H1 (cell line): ENCODE measurements around the gene CNOT1. TPM values are rescaled to one million over a fixed set of nuclear protein-coding genes. Genes with fewer than 3 reads are reported as not detected.

ENCODE experiments used
- CTCF ChIA-PET: fragments of 300-600 bp; sonication (Branson Sonifier 250); formaldehyde crosslinking; loops from one replicate; lab custom pipeline; 2021; ENCODE audit not compliant: partially characterized antibody; lab: Charles Lee
- POLR2A ChIA-PET: fragments of 300-600 bp; sonication (Branson Sonifier 250); formaldehyde crosslinking; loops from one replicate; lab custom pipeline; 2021; ENCODE audit warnings: inconsistent platforms; ENCODE audit not compliant: partially characterized antibody; lab: Charles Lee
- DNase-seq, 2 experiments: peaks; one replicate each; pipeline versions ENCODE4 v3.0.0 to v3.0.0-alpha.2; 2010 to 2022; ENCODE audit warnings: low spot score in 2 of 2, low read depth in 1 of 2, mixed read lengths in 1 of 2
- FAIRE-seq: peaks from 2 replicates; lab custom pipeline; 2011; peaks lifted over from hg19 to GRCh38; lab: Jason Lieb, UNC
- H2AFZ ChIP-seq: 2 replicates; pipeline ENCODE4 v1.8.1; 2012; ENCODE audit warnings: low read length, inconsistent platforms
- H2AK5ac ChIP-seq: 2 replicates; pipeline ENCODE4 v1.6.1; 2013; ENCODE audit warnings: low read depth, low read length
- H2BK120ac ChIP-seq: replicated peaks from 2 replicates; pipeline ENCODE3; 2013; ENCODE audit warnings: low read depth, low read length, inconsistent platforms
- H2BK12ac ChIP-seq: 2 replicates; pipeline ENCODE4 v1.6.1; 2013; ENCODE audit warnings: low read depth, low read length
- H2BK15ac ChIP-seq: 2 replicates; pipeline ENCODE4 v1.6.1; 2013; ENCODE audit warnings: low read length
- H2BK20ac ChIP-seq: 2 replicates; pipeline ENCODE4 v1.6.1; 2013; ENCODE audit warnings: low read length
- H2BK5ac ChIP-seq: 2 replicates; pipeline ENCODE4 v1.6.1; 2013; ENCODE audit warnings: low read depth, low read length
- H3K14ac ChIP-seq: 2 replicates; pipeline ENCODE4 v1.6.1; 2013; ENCODE audit warnings: inconsistent platforms; ENCODE audit not compliant: insufficient read length
- H3K18ac ChIP-seq: 2 replicates; pipeline ENCODE4 v1.6.1; 2013; ENCODE audit warnings: low read length; ENCODE audit errors: extremely low read depth
- H3K23ac ChIP-seq: 2 replicates; pipeline ENCODE4 v1.6.1; 2013; ENCODE audit warnings: inconsistent platforms; ENCODE audit not compliant: insufficient read length
- H3K23me2 ChIP-seq: 2 replicates; pipeline ENCODE4 v1.6.1; 2013; ENCODE audit warnings: low read depth, low read length
- H3K27ac ChIP-seq: 2 replicates; pipeline ENCODE4 v1.6.1; 2011; ENCODE audit warnings: low read depth, low read length, inconsistent platforms
- H3K27me3 ChIP-seq, 4 experiments: replicated peaks in 1 of 4; 1 replicate in 1 of 4; 2 replicates in 3 of 4; pipeline versions ENCODE4 v1.6.1 to v1.8.1; 2011 to 2013; ENCODE audit warnings: low read length in 3 of 4, mild to moderate bottlenecking in 3 of 4, inconsistent platforms in 2 of 4, mixed read lengths in 2 of 4, moderate library complexity in 1 of 4; ENCODE audit not compliant: control insufficient read depth in 3 of 4, insufficient read depth in 3 of 4; ENCODE audit errors: extremely low read depth in 1 of 4
- H3K36me3 ChIP-seq, 4 experiments: 2 replicates each; pipeline versions ENCODE4 v1.6.1 to v1.8.1; 2011 to 2013; ENCODE audit warnings: mild to moderate bottlenecking in 4 of 4, low read length in 3 of 4, moderate library complexity in 2 of 4, control low read depth in 1 of 4, inconsistent platforms in 1 of 4; ENCODE audit not compliant: insufficient read depth in 4 of 4, control insufficient read depth in 2 of 4
- H3K4ac ChIP-seq: replicated peaks from 2 replicates; pipeline ENCODE3; 2013; ENCODE audit warnings: low read length, low read depth, mixed read lengths, inconsistent platforms; ENCODE audit not compliant: insufficient read length
- H3K4me1 ChIP-seq, 4 experiments: replicated peaks in 1 of 4; 1 replicate in 1 of 4; 2 replicates in 3 of 4; pipeline versions ENCODE4 v1.6.1 to v1.8.1; 2011 to 2013; ENCODE audit warnings: low read length in 3 of 4, inconsistent platforms in 2 of 4, mixed read lengths in 1 of 4; ENCODE audit not compliant: insufficient read depth in 4 of 4, control insufficient read depth in 3 of 4
- H3K4me2 ChIP-seq, 2 experiments: 2 replicates each; pipeline versions ENCODE4 v1.6.1 to v1.8.1; 2011 to 2013; ENCODE audit warnings: low read depth in 2 of 2, low read length in 2 of 2, control low read depth in 1 of 2, inconsistent platforms in 1 of 2, mild to moderate bottlenecking in 1 of 2; ENCODE audit not compliant: insufficient read depth in 1 of 2
- H3K4me3 ChIP-seq, 4 experiments: fragments of 200-600, 300-600 bp in 1 of 4; sonication (generic), shearing (Covaris generic), sonication (Bioruptor Twin) in 1 of 4; 2 replicates each; pipeline versions ENCODE4 v1.5.1 to v1.8.1; 2011 to 2016; ENCODE audit warnings: low read length in 4 of 4, low read depth in 3 of 4, control low read depth in 2 of 4, inconsistent platforms in 2 of 4, mild to moderate bottlenecking in 2 of 4, mixed read lengths in 1 of 4, moderate library complexity in 1 of 4; ENCODE audit not compliant: insufficient read depth in 2 of 4; ENCODE audit errors: extremely low read depth in 1 of 4
- H3K56ac ChIP-seq: replicated peaks from 2 replicates; pipeline ENCODE3; 2013; ENCODE audit warnings: low read depth, mild to moderate bottlenecking, mixed read lengths, low read length, inconsistent platforms; ENCODE audit not compliant: insufficient read length
- H3K79me1 ChIP-seq: 2 replicates; pipeline ENCODE4 v1.6.1; 2013; ENCODE audit warnings: low read depth, low read length, control low read depth
- H3K79me2 ChIP-seq, 2 experiments: 2 replicates each; pipeline versions ENCODE4 v1.6.1 to v1.8.1; 2012 to 2013; ENCODE audit warnings: low read length in 2 of 2, mild to moderate bottlenecking in 2 of 2, inconsistent platforms in 1 of 2; ENCODE audit not compliant: insufficient read depth in 2 of 2, control insufficient read depth in 1 of 2
- H3K9ac ChIP-seq, 4 experiments: replicated peaks in 1 of 4; 1 replicate in 1 of 4; 2 replicates in 3 of 4; pipeline versions ENCODE4 v1.6.1 to v1.8.1; 2011 to 2013; ENCODE audit warnings: low read depth in 3 of 4, low read length in 3 of 4, control low read depth in 2 of 4, mild to moderate bottlenecking in 2 of 4, moderate library complexity in 2 of 4, inconsistent platforms in 1 of 4; ENCODE audit errors: extremely low read depth in 1 of 4
- H3K9me3 ChIP-seq, 2 experiments: 2 replicates each; pipeline versions ENCODE4 v1.6.1 to v1.8.1; 2012 to 2013; ENCODE audit warnings: mild to moderate bottlenecking in 2 of 2, moderate library complexity in 2 of 2, control low read depth in 1 of 2, inconsistent platforms in 1 of 2, low read depth in 1 of 2, low read length in 1 of 2, mixed read lengths in 1 of 2; ENCODE audit not compliant: insufficient read depth in 2 of 2
- H4K20me1 ChIP-seq, 2 experiments: replicated peaks in 1 of 2; 2 replicates each; pipeline versions ENCODE3 to v1.8.1; 2011 to 2013; ENCODE audit warnings: inconsistent platforms in 2 of 2, low read length in 2 of 2, mild to moderate bottlenecking in 1 of 2; ENCODE audit not compliant: insufficient read depth in 2 of 2, control insufficient read depth in 1 of 2
- H4K5ac ChIP-seq: 2 replicates; pipeline ENCODE4 v1.6.1; 2013; ENCODE audit warnings: low read length, low read depth, mixed read lengths, inconsistent platforms; ENCODE audit not compliant: insufficient read length
- H4K8ac ChIP-seq: 2 replicates; pipeline ENCODE4 v1.8.0; 2013; ENCODE audit warnings: mild to moderate bottlenecking, moderate library complexity, low read length, inconsistent platforms; ENCODE audit not compliant: insufficient read depth; ENCODE audit errors: extremely low read depth
- H4K91ac ChIP-seq: replicated peaks from 2 replicates; pipeline ENCODE3; 2013; ENCODE audit warnings: low read length, mixed read lengths, inconsistent platforms; ENCODE audit not compliant: insufficient read length
- BCL11A ChIP-seq, 2 experiments: IDR thresholded peaks; one replicate each; pipeline ENCODE4 v1.6.1; 2011; ENCODE audit warnings: low read depth in 2 of 2, low read length in 2 of 2, mild to moderate bottlenecking in 2 of 2
- CTBP2 ChIP-seq: IDR thresholded peaks from 2 replicates; pipeline ENCODE4 v1.7.0; 2011; ENCODE audit warnings: borderline replicate concordance, mild to moderate bottlenecking, moderate library complexity, mixed read lengths, low read length; ENCODE audit not compliant: insufficient read depth, insufficient read length
- EP300 ChIP-seq, 2 experiments: IDR thresholded peaks; 1 replicate in 1 of 2; 2 replicates in 1 of 2; pipeline ENCODE4 v1.6.1; 2011 to 2012; ENCODE audit warnings: low read depth in 2 of 2, low read length in 2 of 2, mild to moderate bottlenecking in 2 of 2, borderline replicate concordance in 1 of 2, inconsistent platforms in 1 of 2, moderate library complexity in 1 of 2
- EZH2 ChIP-seq: fragments of 200-600 bp; sonication (generic); IDR thresholded peaks from 2 replicates; pipeline ENCODE4 v1.7.1; 2012; ENCODE audit warnings: low read depth, mild to moderate bottlenecking, moderate library complexity, low read length, inconsistent platforms; ENCODE audit not compliant: severe bottlenecking
- FOSL1 ChIP-seq: IDR thresholded peaks from 2 replicates; pipeline ENCODE4 v1.6.1; 2011; ENCODE audit warnings: mild to moderate bottlenecking, low read depth, low read length, moderate library complexity; ENCODE audit not compliant: insufficient read depth
- KDM4A ChIP-seq: IDR thresholded peaks from one replicate; pipeline ENCODE4 v1.7.1; 2012; ENCODE audit warnings: low read depth, mild to moderate bottlenecking, moderate library complexity, low read length, inconsistent platforms; ENCODE audit not compliant: severe bottlenecking
- MAFK ChIP-seq: IDR thresholded peaks from 2 replicates; pipeline ENCODE4 v1.6.1; 2012; ENCODE audit warnings: low read depth, mild to moderate bottlenecking, improper control_type of control experiment, low read length
- POLR2AphosphoS5 ChIP-seq: IDR thresholded peaks from 2 replicates; pipeline ENCODE4 v1.6.1; 2011; ENCODE audit warnings: low read depth, low read length
- RFX5 ChIP-seq: IDR thresholded peaks from 2 replicates; pipeline ENCODE4 v1.6.1; 2011; ENCODE audit warnings: low read depth, low read length, improper control_type of control experiment, borderline replicate concordance
- SP1 ChIP-seq: IDR thresholded peaks from 2 replicates; pipeline ENCODE4 v1.6.1; 2011; ENCODE audit warnings: low read depth, low read length
- TAF7 ChIP-seq: optimal IDR thresholded peaks from 2 replicates; pipeline ENCODE3; 2011; ENCODE audit warnings: low read depth, mild to moderate bottlenecking, inconsistent platforms, low read length, moderate library complexity, borderline replicate concordance
- TCF12 ChIP-seq: IDR thresholded peaks from 2 replicates; pipeline ENCODE4 v1.6.1; 2011; ENCODE audit warnings: low read depth, mild to moderate bottlenecking, low read length
- WGBS, 2 experiments: shearing (Covaris generic) in 1 of 2; methylation state at CpG; one replicate each; pipeline versions ENCODE4 v1.1.6 to v1.1.7; 2013 to 2015; ENCODE audit warnings: low lambda C conversion rate in 2 of 2, mixed read lengths in 2 of 2, inconsistent platforms in 1 of 2, low coverage in 1 of 2, missing lambda C conversion rate in 1 of 2; ENCODE audit not compliant: insufficient replicate concordance in 2 of 2, insufficient coverage in 1 of 2, insufficient read length in 1 of 2; ENCODE audit errors: extremely low coverage in 1 of 2, missing lambda C conversion rate in 1 of 2; 5-methylcytosine and 5-hydroxymethylcytosine counted together
- polyA plus RNA-seq, 7 experiments: library from polyadenylated mRNA; depleted of rRNA in 3 of 7; stranded (reverse) in 5 of 7; unstranded in 2 of 7; fragments of >200 nt in 5 of 7; fragments of 200-250 nt in 2 of 7; gene quantifications; 1 replicate in 5 of 7; 2 replicates in 1 of 7; 4 replicates in 1 of 7; pipeline versions ENCODE4 v1.2.1 to v1.2.3, GENCODE V29; 2011 to 2013; ENCODE audit warnings: missing spikeins in 2 of 7, mixed read lengths in 2 of 7
- total RNA-seq: library from RNA; stranded (reverse); fragmentation: NEBNext Ultra II Directional; extraction: Animal tissue kit (Norgen Biotek cat#: 25700); gene quantifications from 2 replicates; pipeline ENCODE4 v1.2.1, GENCODE V29; 2021

Gene CNOT1
- total and polyA plus RNA-seq, 2 of the 8 experiments (the other 6 are each of a cell fraction or from before 2014, with no cell fraction given): 306 to 319 TPM

DNA sequence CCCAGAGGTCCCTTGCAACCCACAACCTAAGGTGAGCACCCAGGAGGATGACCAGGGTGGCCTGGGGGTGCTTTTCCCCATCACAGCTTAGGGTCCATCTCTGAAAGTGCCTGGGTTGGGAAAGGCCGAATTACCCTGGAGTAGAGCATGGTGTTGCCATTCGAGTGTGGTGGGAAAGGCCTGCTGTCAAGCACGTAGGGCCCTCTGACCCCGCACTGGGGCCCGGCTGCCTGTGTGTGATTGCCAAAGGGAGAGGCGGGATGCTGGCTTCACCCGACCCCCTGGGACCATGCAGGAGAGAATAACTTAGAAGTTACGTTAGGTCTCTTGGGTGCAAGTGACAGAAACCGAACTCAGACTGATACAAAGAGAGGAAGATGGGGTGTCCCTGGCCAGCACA, 157.4 kb downstream of the CNOT1 start:
- Histone ChIP-seq H3K56ac (no peak overlapping the region), H2BK12ac (no peak overlapping the region), H2AFZ (no peak overlapping the region), H3K79me2 (no peaks in the 10 kb centered on the region), H4K8ac (no peak overlapping the region), H4K5ac (no peak overlapping the region), H3K23ac (no peak overlapping the region), H3K23me2 (no peaks in the 10 kb centered on the region), H3K9ac (no peak overlapping the region), H4K20me1 (no peaks in the 10 kb centered on the region), H3K4me1 (peaks cover 7 to 12% (median 10%) of the 10 kb centered on the region in 4 experiments; a peak in 5 of 7 replicates), H3K4me3 (no peak overlapping the region), H2AK5ac (no peak overlapping the region), H2BK20ac (no peak overlapping the region), H3K14ac (no peak overlapping the region), H3K9me3 (no peaks in the 10 kb centered on the region), H3K27ac (no peak overlapping the region), H3K27me3 (peaks cover 0 to 3% (median 1%) of the 10 kb centered on the region in 4 experiments; a peak in 1 of 7 replicates), H4K91ac (no peak overlapping the region), H3K4me2 (no peak overlapping the region), H2BK5ac (no peak overlapping the region), H3K18ac (no peak overlapping the region), H3K4ac (no peak overlapping the region)
- CTCF ChIA-PET: interaction anchor here (1.2 to 2.5 kb wide), 5 partner anchors 9 to 173 kb away, joined by 3 to 9 read pairs (median 6); no protein-coding TSS in a partner anchor
- POLR2A ChIA-PET: no interaction called here
- DNase-seq (no peak), FAIRE-seq (no peak)
- WGBS, 2 experiments: 90% methylated on average over 8 of the region's 9 CpGs; no CpG with 5 or more reads in 1 of the 2 experiments
- no peak for TF ChIP-seq POLR2AphosphoS5
- TF ChIP-seq EP300 (IDR thresholded peaks at IDR 0.05; ENCODE audit: borderline replicate concordance in 1 of 2, low read depth in 2 of 2, low read length in 2 of 2): no peak
- TF ChIP-seq KDM4A: no peak
- TF ChIP-seq MAFK: no peak
- no peak for TF ChIP-seq EZH2
- no peak for TF ChIP-seq FOSL1
- TF ChIP-seq CTBP2: no peak
- no peak for TF ChIP-seq TCF12
- TF ChIP-seq BCL11A (IDR thresholded peaks at IDR 0.05; ENCODE audit: low read depth in 2 of 2, low read length in 2 of 2): no peak
- no peak for TF ChIP-seq TAF7
- no peak for TF ChIP-seq RFX5
- no peak for TF ChIP-seq SP1
- TF ChIP-seq, all 59 proteins: peak for 0
- H2BK15ac ChIP-seq: no peak overlapping the region
- H2BK120ac ChIP-seq: no peak overlapping the region
- no peaks in the 10 kb centered on the region for H3K36me3 ChIP-seq
- no peaks in the 10 kb centered on the region for H3K79me1 ChIP-seq
